GM04504 (cell line): ENCODE results near the gene TLK2.
"Not testable (repeated sequence)": the region's sequence is repeated elsewhere in the genome, so short reads cannot be mapped to it uniquely, and the experiment has no call there.

Source experiments
- DNase-seq: peaks from one replicate; pipeline ENCODE4 v3.0.0-alpha.2; 2012; ENCODE audit warnings: low read depth

TLK2 gene

GRCh38 chr17:62601471-62601870, 122.8 kb downstream of the TLK2 start:
- DNase-seq, result no peak

GRCh38 chr17:62603783-62604182, 125.2 kb downstream of the TLK2 start:
- not testable (repeated sequence) for DNase-seq

DNA sequence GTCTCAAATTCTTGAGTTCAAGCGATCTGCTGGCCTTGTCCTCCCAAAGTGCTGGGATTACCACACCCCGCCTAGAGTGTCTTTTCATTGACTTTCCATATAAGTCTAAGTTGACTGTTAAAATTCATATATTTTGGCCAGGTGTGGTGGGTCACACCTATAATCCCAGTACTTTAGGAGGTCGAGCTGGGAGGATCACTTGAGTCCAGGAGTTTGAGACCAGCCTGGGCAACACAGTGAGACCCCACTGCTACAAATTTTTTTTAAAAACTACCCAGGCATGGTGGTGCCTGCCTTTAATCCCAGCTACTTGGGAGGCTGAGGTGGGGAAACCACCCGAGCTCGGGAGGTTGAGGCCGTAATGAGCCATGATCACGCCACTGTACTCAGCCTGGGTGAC, 127.0 kb downstream of the TLK2 start:
- no peak for DNase-seq

DNA sequence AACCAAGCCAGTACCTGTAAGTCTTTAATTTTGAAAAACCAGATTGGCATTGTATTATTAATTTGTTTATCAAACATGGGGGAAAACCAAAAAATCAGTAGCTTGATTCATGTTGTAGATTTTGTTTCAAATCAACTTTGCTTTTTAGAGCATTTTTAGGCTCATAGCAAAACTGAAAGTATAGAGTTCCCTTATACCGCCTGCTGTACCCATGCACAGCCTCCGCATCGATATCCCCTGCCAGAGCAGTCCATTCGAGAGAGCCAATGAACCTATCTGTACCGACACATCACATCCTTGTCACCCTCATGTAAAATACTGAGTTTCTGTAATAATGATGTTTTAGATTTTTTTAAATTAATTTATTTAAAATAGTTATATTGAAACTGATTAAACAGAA, 132.7 kb downstream of the TLK2 start:
- no peak for DNase-seq

GRCh38 chr17:62611728-62612127, 133.1 kb downstream of the TLK2 start:
- DNase-seq, result no peak

- not testable (repeated sequence) for DNase-seq
Observed at GRCh38 chr17:62612289-62612688, 133.7 kb downstream of the TLK2 start.

GRCh38 chr17:62613095-62613494, 134.5 kb downstream of the TLK2 start:
- DNase-seq, result not testable (repeated sequence)

GRCh38 chr17:62614142-62614541, 135.5 kb downstream of the TLK2 start:
- DNase-seq, result peak; percentile 88

GRCh38 chr17:62615503-62615902, 136.9 kb downstream of the TLK2 start:
- no peak for DNase-seq

- DNase-seq, result no peak
Observed at GRCh38 chr17:62616993-62617893, 138.6 kb downstream of the TLK2 start.

DNA sequence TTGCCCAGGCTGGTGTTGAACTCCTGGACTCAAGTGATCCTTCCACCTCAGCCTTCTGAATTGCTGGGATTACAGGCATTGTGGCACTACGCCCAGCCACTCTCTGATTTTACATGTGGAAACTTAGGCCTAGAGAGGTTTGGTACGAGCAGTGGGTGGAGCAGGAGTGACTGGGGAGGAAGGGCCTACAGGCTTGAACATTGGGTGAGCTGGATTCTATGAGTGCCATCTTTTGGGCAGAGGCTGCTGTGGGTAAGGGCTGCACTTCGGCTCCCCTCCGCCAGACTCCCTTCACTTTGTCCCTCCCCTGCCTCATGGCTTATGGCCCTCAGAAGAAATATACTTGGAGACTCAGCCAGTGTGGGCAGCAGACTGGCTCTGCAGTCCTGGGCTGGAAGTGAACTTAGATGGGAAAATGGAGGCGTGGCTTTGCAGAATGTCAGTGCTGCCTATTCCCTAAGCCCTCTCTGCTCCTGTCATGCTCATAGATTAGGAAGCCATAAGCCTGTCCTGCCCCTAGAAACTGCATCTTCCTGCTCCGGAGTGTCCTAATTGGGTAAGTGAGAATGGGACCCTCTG, 139.4 kb downstream of the TLK2 start:
- DNase-seq, result no peak

DNA sequence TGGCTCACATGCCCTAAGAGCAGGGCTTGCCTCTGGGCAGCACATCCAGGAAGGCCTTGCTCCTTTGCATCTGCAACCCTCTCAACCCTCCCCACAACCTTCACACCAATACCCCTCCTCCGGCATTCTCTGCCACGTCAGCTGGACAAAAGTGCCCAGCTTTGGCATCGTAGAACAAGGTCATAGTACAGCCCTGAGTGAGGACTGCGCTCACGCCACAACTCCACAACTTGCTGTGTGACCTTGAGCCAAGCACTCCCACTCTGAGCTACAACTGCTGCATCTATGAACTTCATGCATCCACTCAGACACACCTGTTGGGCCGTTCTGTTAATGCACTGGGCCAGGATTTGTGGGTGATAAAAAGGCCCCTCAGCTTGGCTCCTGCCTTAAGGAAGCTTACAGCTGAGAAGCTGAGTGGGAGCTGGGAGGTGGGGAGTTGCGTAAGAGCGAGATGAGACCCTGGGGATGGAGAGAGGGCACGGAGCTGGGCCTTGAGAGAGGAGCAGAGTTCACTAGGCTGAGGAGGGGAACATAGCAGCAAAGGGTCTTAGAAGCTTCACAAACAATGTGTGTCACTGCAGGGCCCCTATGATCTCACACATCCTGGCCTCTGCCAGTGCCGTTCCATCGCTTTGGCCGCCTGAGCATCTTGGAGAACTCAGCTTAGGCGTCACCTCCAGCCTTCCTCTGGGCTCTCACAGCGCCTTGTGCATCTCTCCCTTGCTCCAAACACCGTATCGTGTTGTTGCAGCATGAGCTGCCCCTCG, 140.2 kb downstream of the TLK2 start:
- DNase-seq, result no peak

- no peak for DNase-seq
Observed at GRCh38 chr17:62619417-62620155, 141.0 kb downstream of the TLK2 start.

- DNase-seq, result no peak
Observed at GRCh38 chr17:62621223-62621622, 142.6 kb downstream of the TLK2 start.

DNA sequence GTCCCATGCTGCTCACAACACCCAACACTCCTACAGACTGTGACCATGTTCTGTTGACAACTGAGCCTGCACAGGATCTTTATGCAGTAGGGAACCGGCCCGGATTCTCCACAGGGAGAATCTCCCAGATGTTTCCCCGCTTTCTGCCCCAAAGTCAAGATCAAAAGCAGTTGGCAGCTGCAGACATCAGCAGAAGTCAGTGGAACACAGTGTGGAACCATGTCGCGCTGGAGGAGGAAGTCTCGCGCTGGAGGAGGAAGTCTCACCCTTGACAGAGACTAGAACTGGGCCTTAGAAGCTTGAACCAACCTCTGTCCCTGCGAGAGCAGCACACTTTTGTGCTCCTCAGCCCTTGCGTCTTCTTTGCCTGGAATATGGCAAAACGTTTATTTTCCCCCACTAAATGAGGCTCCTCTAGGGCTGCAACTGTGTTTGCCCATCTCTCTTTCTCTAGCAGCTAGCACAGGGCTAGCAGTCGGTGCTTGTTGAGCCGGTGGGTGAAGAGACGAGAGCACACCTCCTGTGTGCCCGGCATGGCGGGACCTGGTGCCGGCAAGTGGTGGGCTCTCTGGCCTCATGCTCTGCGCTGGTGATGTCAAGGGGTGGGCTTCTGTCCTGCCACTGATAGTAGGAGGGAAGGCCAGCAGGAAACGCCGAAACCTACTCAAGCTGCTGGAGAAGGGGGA, 146.7 kb downstream of the TLK2 start:
- DNase-seq, result no peak

DNA sequence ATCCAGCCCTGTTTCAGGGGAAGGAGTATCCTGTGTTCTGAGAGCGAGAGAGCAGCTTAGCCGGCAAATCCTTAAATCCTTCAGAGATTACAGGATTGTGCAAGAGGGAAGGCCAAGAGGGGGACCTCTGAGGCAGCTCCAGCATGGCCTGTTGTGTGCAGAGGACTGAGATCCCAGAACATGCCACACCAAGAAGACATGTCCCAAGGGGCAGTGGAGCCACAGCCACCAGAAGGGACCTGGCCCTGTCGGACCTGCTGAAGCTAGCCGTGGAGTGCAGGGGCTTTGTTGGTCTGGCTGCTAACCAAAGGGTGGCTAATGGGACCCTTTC, 147.2 kb downstream of the TLK2 start:
- no peak for DNase-seq

DNA sequence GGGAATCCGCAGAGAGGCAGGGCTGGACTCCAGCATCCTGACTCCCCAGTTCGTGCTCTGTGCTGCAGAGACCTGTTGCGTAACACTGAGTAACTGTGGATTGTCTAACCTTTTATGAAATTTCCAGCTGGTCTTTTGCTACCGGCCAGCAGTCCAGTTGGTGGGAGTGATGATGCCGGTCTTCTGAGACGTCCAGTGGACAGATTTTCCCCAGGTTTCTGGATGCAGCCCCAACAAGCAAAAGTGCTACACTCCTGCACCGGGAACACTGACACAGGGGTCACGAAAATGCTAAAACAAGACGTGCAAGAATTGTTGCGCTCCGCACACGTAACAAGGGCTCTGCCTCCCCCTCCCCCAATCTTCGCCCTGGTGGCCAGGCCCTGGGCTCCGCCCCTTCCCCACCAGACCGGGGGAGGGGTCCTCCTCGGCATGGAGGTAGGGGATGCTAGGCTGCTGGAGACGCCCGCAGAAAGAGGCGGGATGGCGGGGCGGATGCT, 148.1 kb downstream of the TLK2 start:
- peak; percentile 77 for DNase-seq

GRCh38 chr17:62627219-62627903, 148.7 kb downstream of the TLK2 start, which contains the start of gene MRC2:
Gene MRC2 (plus strand): TSS chr17:62627670. CDS start chr17:62627803, 133 bp downstream.
- DNase-seq, result peak; percentile 53

DNA sequence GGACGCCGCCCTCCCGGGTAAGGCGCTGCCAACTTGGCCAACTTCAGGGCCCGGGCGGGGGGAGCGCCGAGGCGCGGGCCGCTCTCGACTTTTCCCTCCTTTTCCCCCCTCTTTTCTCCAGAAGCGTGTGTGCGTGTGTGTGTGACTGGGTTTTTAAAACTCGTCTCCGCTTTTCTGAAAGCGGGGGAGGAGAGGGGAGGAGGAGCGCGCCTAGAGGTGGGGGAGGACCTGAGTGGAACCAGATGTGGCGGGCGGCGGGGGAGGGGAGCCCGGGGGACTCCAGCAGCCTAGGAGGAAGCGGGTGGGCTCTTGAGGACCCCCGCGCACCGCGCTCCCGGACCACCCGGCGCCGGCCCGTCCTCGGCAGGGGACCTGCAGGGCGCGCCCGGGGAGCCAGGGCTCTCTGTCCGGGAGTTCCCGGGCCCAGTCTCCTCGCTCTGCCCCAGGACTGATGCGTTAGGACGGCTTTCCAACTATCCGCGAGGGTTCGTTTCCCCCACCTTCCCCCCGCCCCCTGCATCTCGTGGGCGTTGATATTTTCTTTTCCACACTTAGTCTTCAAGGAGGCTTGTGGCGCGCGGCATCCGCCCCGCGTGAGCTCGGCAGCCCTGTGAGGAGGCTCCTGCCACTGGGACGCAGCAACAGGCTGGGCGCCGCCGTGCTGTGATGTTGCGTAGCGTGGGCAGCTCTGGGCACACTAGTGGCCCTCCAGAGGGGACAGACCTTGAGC, 149.4 kb downstream of the TLK2 start:
- no peak for DNase-seq
